Adrenal gland (tissue), 12 donors: Measurements from ENCODE around the gene TSPAN18. TPM values are rescaled to one million over a fixed set of nuclear protein-coding genes. Genes with fewer than 3 reads are reported as not detected.

Source experiments
- DNase-seq, 7 donors: peaks; one replicate each; pipeline ENCODE4 v3.0.0-alpha.2; 2019 to 2020
- H3K27ac ChIP-seq, 5 donors: fragments of 200-600 bp; sonication (generic) in 4 of 5; 1 replicate in 3 of 5; 2 replicates in 2 of 5; pipeline versions ENCODE4 v1.5.1 to v1.8.0; 2016 to 2020; ENCODE audit warnings: mild to moderate bottlenecking in 1 of 5
- H3K27me3 ChIP-seq: fragments of 200-600 bp; 2 replicates; pipeline ENCODE4 v1.8.0; 2021
- H3K36me3 ChIP-seq, 2 donors: fragments of 200-600 bp; replicated peaks in 1 of 2; 1 replicate in 1 of 2; 2 replicates in 1 of 2; pipeline versions ENCODE4 v1.5.1 to v1.8.0; 2018 to 2022
- H3K4me1 ChIP-seq, 2 donors: fragments of 200-600 bp; replicated peaks in 1 of 2; 1 replicate in 1 of 2; 2 replicates in 1 of 2; pipeline versions ENCODE4 v1.5.1 to v1.8.0; 2018 to 2021
- H3K4me3 ChIP-seq, 4 donors: fragments of 200-600 bp; sonication (generic) in 3 of 4; one replicate each; pipeline ENCODE4 v1.5.1; 2016 to 2018
- H3K9me3 ChIP-seq, 3 donors: fragments of 200-600 bp; sonication (generic) in 1 of 3; replicated peaks in 1 of 3; 1 replicate in 2 of 3; 2 replicates in 1 of 3; pipeline versions ENCODE4 v1.5.1 to v1.8.0; 2016 to 2021
- POLR2A ChIP-seq, 2 donors: fragments of 450-650 bp; IDR thresholded peaks; one replicate each; pipeline ENCODE4 v1.6.1; 2017; ENCODE audit warnings: antibody characterized with exemption in 2 of 2, mild to moderate bottlenecking in 2 of 2, moderate library complexity in 1 of 2
- WGBS, 4 donors: extraction: QIAGEN DNeasy Blood & Tissue Kit in 2 of 4; methylation state at CpG; one replicate each; pipeline versions ENCODE4 v1.1.5 to v1.1.7; 2013 to 2017; 5-methylcytosine and 5-hydroxymethylcytosine counted together
- intact Hi-C, 2 donors: fragments of 100-400 bp; cut with DNase I; formaldehyde crosslinking; loops; one replicate each; pipeline versions ENCODE4 v1.14.1 to v1.15.0; 2022 to 2023
- polyA plus RNA-seq, 3 donors: library from polyadenylated mRNA; stranded (reverse); fragments of 200-250 nt in 2 of 3; fragments of 350-450 nt in 1 of 3; fragmentation: Illumina TruSeq in 1 of 3; extraction: RNeasy Lipid Tissue Mini Kit (QIAGEN cat#74804) in 1 of 3; gene quantifications; one replicate each; pipeline ENCODE4 v1.2.3, GENCODE V29; 2013 to 2014
- total RNA-seq, 9 donors: library from RNA; depleted of rRNA in 4 of 9; stranded (reverse); fragments of >200 nt in 4 of 9; fragments of 120-200 nt in 1 of 9; fragmentation: NEBNext Ultra II Directional in 1 of 9; extraction: Animal tissue kit (Norgen Biotek cat#: 25700) in 1 of 9; gene quantifications; one replicate each; pipeline versions ENCODE4 v1.1.0 to v1.2.4, GENCODE V29; 2013 to 2023
- TF ChIP-seq, protein P1 (sequence below), 6 experiments: fragments of 450-650 bp in 4 of 6; fragments of 200-600 bp in 2 of 6; sonication (generic) in 1 of 6; IDR thresholded peaks; 1 replicate in 5 of 6; 2 replicates in 1 of 6; pipeline versions ENCODE4 v1.5.1 to v1.8.0; 2016 to 2021; ENCODE audit warnings: antibody characterized with exemption in 6 of 6, mild to moderate bottlenecking in 2 of 6, moderate library complexity in 1 of 6
- donor health status: healthy with polysubstance abuse.
- donor health status: Bipolar disorder and iron deficiency.
- donor health status: DM: yes; HTN: yes; CAD: no.
- donor health status: DM: no; HTN: no; CAD: no.
- donor health status: DM: no; HTN: no; CAD: no.
- donor health status: DM: yes; HTN: yes; CAD: no.

The TSPAN18 gene
- total and polyA plus RNA-seq, 12 donors, result 24.5 to 168 (median 58.4) TPM

DNA sequence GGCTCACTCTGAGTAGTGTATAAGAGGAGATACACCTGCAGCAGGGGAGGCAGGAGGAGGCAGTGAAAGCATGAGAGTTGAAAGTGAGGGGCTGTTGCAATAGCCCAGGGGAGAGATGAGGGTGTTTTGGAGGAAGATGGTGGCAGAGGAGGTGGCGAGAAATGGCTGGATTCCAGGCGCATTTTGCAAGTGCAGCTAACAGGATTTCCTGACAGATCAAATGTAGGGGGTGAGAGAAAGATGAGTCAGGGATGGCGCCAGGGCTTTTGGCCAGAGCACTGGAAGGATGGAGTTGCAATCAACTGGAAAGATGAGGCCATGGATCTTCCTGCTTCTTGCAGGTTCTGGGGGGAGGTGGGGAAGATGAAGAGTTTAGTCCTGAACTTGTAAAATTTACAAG, 16.8 kb upstream of the TSPAN18 start:
- DNase-seq, result peak in 4 of 7 donors; percentile 30 to 56 (median 42)
- H3K27ac ChIP-seq, result no peak overlapping the region
- H3K27me3 ChIP-seq, result no peaks in the 10 kb centered on the region
- no peak overlapping the region for H3K4me3 ChIP-seq
- intact Hi-C loops, result no loop called here
- H3K4me1 ChIP-seq, result peaks cover 0 to 11% of the 10 kb centered on the region in 2 donors
- TF ChIP-seq, protein P1, sequence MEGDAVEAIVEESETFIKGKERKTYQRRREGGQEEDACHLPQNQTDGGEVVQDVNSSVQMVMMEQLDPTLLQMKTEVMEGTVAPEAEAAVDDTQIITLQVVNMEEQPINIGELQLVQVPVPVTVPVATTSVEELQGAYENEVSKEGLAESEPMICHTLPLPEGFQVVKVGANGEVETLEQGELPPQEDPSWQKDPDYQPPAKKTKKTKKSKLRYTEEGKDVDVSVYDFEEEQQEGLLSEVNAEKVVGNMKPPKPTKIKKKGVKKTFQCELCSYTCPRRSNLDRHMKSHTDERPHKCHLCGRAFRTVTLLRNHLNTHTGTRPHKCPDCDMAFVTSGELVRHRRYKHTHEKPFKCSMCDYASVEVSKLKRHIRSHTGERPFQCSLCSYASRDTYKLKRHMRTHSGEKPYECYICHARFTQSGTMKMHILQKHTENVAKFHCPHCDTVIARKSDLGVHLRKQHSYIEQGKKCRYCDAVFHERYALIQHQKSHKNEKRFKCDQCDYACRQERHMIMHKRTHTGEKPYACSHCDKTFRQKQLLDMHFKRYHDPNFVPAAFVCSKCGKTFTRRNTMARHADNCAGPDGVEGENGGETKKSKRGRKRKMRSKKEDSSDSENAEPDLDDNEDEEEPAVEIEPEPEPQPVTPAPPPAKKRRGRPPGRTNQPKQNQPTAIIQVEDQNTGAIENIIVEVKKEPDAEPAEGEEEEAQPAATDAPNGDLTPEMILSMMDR (IDR thresholded peaks at IDR 0.05), result no peak
- no peak for TF ChIP-seq POLR2A (IDR thresholded peaks at IDR 0.05)
- no peaks in the 10 kb centered on the region for H3K9me3 ChIP-seq
- no peaks in the 10 kb centered on the region for H3K36me3 ChIP-seq
- WGBS, 4 donors, result 66 to 72% (median 70%) methylated on average over 3 of the region's 3 CpGs

DNA sequence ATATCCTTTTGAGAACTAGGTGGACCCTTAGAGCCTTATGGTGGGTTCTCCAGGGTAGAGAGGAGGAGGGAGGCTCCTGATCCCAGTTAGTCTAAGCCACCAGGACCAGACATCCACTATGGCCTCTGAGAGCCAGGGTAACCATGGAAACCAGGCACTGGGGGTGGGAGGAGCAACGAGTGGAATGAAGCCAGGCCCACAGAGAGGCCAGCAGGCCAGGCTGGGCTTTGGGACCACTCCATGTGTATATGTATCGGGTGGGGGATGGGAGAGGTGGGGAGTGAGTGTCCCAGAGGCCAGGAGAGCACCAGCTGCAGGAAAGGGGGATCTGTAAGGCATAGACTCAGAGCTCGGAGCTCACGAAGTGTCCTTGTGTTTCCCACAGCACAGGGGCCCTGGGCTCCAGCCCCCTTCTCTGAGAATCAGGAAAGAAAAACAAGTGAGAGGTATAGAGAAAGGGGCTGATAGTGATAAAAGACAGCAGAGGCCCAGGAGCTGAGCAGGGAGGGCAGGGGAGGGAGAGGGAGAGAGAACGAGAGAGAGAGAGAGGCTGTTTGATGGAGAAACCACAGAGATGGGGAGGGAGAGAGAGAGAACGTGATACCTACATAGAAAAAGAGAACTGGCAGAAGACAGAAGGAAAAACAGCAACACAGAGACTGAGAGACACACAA, 15.5 kb upstream of the TSPAN18 start:
- no peak for TF ChIP-seq POLR2A (IDR thresholded peaks at IDR 0.05)
- TF ChIP-seq, protein P1 (IDR thresholded peaks at IDR 0.05), result no peak
- Histone ChIP-seq H3K9me3 (no peaks in the 10 kb centered on the region), H3K27me3 (no peaks in the 10 kb centered on the region), H3K4me1 (peaks cover 0 to 15% of the 10 kb centered on the region in 2 donors), H3K36me3 (no peaks in the 10 kb centered on the region), H3K4me3 (no peak overlapping the region), H3K27ac (no peak overlapping the region)
- no peak for DNase-seq
- intact Hi-C loops, result no loop called here
- 69 to 78% (median 71%) methylated on average over 6 of the region's 6 CpGs for WGBS, 4 donors

DNA sequence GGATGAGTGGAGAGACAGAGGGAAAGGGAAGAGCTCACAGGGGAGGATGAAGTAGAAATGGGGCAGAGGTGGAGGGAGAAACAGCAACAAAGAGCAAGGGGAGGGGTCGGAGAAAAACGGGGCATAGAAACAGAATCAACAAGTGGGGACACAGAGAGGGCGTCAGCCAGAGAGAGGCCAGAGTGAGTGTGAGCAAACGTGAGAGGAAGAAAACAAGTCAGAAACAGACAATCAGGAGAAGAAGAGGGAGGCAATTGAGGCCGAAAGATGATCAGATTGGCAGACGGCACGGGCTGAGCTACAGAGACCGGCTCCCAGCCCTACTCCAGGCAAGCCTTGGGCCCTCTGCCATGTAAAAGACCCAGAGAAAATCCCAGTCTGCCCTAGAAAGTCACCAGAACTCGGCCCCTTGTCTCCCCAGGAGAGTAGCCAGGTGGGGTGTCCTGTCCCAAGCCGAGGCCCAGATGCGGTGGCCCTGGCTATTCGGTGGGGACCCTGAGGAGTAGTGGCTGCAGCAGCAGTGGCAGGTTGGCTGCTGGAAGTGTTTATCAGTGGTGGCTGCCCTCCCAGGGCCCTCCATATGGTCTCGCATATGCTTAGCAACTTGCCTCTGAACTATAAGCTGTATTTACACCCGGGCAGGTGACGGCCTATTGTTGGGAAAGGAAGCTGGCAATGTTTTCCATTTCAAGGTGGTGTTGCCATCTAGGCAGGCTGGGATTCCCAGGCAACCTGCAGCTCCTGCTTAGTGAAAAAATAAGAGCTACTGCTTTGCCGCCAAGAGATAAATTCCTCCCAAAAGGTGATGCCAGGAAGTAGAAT, 14.8 kb upstream of the TSPAN18 start:
- no peak for DNase-seq
- no peak overlapping the region for H3K4me3 ChIP-seq
- 78 to 86% (median 85%) methylated on average over 16 of the region's 16 CpGs for WGBS, 4 donors
- TF ChIP-seq, protein P1 (IDR thresholded peaks at IDR 0.05), result no peak
- TF ChIP-seq POLR2A (IDR thresholded peaks at IDR 0.05), result no peak
- no peaks in the 10 kb centered on the region for H3K9me3 ChIP-seq
- H3K27me3 ChIP-seq, result no peaks in the 10 kb centered on the region
- no peak overlapping the region for H3K27ac ChIP-seq
- intact Hi-C loops, result no loop called here
- H3K36me3 ChIP-seq, result no peaks in the 10 kb centered on the region
- H3K4me1 ChIP-seq, result peaks cover 7 to 21% of the 10 kb centered on the region in 2 donors

DNA sequence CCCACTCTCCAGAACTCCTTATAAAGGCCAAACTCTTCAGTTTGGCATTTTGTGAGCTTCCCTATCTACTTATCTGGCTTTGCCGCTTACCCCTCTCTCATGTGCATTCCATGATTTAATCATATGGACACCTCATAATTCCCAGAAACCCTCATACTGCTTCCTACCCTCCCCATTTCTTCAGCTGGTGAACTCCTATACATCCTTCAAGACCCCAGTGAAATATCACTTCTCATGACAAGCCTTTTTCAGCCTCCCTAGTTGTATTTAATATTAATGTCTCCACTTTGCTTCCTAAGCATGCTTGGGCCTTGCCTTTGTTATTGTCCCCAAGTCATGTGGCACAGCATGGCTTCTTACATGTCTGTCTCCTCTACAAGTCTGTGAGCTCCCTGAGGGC, 13.7 kb upstream of the TSPAN18 start:
- TF ChIP-seq POLR2A (IDR thresholded peaks at IDR 0.05), result no peak
- Histone ChIP-seq H3K27ac (no peak overlapping the region), H3K4me1 (peaks cover 7 to 21% of the 10 kb centered on the region in 2 donors), H3K36me3 (no peaks in the 10 kb centered on the region), H3K4me3 (no peak overlapping the region), H3K27me3 (no peaks in the 10 kb centered on the region), H3K9me3 (no peaks in the 10 kb centered on the region)
- intact Hi-C loops, result no loop called here
- WGBS, 4 donors, result 91 to 100% (median 97%) methylated on average over 1 of the region's 1 CpG
- DNase-seq, result no peak
